ENCODE data around the gene CDHR3.

Gene CDHR3

DNA sequence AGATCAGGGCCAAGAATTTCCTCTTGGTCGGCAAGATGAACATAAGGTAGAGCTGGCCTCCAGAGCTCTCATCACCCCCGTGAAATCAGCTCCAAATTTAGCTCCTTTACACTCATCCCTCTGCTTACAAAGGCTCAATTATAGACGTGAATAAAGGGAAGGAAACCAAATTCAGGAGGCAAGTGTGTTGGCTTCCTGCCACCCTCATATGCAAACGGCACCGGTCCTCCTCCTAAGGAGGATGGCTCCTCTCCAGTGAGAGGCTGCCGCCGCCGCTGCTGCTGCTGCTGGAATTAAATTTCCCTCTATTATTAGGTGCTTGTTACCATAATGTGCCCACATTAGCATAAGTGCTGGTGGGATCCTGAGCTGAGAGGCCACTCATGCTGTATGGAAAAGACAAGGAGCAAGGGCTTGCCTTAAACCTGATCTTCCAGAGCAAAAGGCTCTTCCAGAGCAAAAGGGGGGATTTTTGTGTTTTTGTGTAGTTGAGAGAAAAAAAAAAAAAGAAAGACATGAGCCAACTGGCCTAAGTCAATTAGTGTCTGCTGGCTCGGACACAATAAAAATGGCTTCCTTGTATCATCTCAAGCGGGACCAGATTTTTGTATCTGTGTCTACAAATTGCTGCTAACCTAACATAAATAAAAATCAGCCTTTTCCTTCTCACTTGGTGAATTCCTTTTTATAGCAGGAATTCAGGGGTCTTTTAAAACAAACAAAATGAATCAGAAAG is 68.4 kb downstream of the CDHR3 start:
- DNase-seq: peak; percentile 63

GRCh38 chr7:106032295-106032694 is 69.2 kb downstream of the CDHR3 start:
- DNase-seq: no peak

DNA sequence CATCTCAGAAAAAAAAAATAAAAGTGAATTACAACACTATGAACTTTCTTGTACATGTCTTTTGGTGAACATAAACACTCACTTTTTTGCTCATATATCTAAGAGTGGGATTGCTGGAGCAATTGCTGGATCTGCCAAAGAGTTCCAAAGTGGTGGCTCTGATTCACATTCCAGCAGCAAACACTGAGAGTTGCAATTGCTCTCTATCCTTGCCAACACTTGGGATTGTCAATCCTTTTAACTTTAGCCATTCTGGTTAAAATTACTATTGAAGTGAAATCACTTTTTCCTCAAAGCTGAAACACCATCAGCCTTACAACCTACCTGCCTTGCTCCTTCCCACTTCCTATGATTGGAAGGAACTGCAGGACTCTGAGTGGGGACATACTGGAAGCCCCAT is 70.7 kb downstream of the CDHR3 start:
- no peak for DNase-seq

DNA sequence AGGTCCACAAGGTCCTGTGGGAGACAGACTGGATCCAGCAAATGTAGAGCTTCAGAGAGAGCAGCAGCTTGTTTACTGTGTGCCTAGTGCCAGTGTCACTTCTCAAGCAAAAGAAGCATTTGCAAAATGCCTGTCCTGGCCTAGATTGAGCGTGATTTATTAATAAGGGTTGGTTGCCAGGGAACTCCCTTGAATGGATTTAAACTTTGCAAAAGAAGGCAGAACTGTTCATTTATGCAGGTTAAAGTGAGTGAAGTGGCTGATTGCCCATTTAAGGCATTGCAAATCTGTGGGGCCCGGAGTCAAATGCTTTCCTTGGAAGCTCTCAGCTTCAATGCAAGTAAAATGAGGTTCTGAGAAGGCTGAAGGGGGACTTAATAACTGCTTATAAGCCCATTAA is 71.3 kb downstream of the CDHR3 start:
- no peak for DNase-seq

DNA sequence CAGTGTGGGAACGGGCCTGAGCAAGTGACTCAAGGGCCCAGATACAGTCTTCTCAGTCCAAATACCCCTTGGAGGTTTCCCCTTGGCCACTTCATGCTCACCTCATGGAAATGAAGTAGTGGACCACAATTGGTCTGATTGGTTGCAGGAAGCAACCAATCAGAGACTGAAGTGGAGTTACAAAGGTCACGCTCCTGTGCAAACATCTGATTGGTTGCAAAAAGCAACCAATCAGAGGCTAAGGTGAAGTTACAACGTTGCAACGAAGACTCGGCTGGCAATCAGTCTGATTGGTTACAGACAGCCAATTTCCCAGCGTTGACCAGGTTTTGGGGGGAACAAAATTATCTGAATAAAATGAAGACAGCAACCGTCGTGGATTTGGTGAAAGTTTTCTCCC is 72.5 kb downstream of the CDHR3 start:
- DNase-seq: no peak

GRCh38 chr7:106036004-106036403 is 72.9 kb downstream of the CDHR3 start:
- DNase-seq: no peak

DNA sequence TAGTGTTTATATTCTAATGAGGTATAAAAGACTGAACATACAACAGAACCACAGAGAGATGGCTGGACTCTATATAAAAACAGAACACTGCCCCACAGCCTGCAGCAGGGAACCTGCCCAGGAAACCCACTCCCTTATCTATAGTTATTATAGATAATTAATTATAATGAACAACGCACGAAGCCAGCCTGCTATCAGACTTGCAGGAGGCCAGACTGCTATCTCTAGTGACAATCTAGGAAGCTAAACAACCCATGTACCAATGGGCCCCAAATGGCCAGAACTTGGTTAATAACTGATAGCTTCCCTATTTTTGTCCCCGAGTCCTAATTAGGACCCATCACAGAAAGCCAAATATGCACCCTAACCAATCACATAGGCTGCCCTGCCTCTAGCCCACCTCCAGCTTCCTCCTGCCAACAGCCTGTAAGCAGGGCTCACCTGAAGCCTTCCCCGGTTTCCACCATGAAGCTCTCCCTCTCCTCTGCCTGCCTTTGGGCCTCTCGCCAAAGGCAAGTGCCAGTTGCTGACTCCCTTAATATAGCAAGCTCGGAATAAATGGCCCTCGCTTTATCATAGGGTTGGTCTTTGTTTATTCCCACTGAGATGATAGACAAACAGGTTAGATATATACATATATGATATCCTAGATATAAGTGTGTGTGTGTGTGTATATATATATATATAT is 74.6 kb downstream of the CDHR3 start:
- DNase-seq: no peak

GRCh38 chr7:106038289-106038688 is 75.2 kb downstream of the CDHR3 start:
- DNase-seq: no peak

- DNase-seq: no peak
Observed at GRCh38 chr7:106038916-106039315, 75.9 kb downstream of the CDHR3 start.

GRCh38 chr7:106039486-106040060 is 76.5 kb downstream of the CDHR3 start:
- no peak for DNase-seq

DNA sequence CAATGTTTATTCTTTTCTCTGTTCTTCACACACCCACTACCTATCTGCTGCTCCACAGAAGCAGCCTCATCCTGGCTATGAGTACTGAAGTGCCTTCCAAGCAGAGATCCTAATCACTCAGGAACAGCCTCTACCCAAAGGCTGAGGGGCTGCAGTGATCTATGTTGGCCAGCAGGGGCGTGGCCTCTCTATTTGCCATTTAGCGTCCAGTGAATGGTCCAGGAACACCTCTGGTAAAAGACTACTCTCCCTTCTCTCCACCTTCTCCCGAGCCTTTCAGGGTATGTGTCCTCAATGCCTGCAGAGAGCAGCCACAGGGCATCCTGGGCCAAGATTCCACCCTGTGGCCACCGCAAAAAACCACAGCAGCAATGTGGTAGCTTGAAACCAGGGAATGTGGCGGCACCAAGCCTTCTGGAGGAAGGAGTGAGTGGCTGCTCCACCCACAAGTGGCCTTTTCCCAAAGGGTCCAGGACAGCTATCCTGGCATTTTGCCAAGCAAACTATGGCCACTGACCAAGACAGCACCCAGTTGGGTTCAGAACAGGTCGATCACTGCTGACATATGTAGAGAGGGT is 78.2 kb downstream of the CDHR3 start:
- peak; percentile 21 for DNase-seq

- DNase-seq: no peak
Observed at GRCh38 chr7:106042196-106042611, 79.1 kb downstream of the CDHR3 start.

DNA sequence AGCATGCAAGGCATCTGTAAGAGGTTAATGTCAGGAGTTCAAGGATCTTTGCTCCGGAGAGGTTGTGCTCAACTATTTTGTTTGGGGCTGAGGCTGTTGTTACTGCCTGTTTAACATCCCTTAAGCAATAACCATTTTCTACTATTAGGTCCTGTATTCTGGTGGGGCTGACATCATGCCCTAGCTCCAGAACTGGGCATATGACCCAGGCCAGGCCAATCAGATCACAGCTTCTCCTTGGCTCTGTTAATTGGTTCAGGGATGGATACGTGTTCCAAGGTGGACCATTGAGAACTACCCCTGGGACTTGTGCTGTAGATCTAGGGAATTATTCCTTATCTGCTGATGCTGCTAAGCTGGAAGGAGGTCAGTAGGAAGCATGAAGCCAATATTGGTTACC is 82.1 kb downstream of the CDHR3 start:
- no peak for DNase-seq

DNA sequence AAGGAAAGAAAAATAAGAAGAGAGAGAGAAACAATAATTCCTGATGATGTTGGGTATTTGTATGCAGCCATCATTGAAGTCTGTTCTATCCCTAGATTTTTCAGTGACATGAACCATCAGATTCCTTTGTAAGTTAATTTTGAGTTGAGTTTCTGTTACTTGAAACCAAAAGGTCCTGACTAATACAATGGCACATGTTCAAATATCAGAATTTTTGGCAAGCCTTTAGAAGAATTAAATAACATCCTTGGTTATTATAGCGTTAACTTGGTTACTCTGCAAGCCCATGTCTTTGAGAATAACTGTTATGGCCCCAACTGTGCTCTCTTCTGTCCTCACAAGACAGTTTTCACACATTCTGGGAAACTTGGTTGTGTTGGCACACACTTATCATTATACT is 82.5 kb downstream of the CDHR3 start:
- no peak for DNase-seq

- DNase-seq: no peak
Observed at GRCh38 chr7:106047184-106047583, 84.1 kb downstream of the CDHR3 start.

DNA sequence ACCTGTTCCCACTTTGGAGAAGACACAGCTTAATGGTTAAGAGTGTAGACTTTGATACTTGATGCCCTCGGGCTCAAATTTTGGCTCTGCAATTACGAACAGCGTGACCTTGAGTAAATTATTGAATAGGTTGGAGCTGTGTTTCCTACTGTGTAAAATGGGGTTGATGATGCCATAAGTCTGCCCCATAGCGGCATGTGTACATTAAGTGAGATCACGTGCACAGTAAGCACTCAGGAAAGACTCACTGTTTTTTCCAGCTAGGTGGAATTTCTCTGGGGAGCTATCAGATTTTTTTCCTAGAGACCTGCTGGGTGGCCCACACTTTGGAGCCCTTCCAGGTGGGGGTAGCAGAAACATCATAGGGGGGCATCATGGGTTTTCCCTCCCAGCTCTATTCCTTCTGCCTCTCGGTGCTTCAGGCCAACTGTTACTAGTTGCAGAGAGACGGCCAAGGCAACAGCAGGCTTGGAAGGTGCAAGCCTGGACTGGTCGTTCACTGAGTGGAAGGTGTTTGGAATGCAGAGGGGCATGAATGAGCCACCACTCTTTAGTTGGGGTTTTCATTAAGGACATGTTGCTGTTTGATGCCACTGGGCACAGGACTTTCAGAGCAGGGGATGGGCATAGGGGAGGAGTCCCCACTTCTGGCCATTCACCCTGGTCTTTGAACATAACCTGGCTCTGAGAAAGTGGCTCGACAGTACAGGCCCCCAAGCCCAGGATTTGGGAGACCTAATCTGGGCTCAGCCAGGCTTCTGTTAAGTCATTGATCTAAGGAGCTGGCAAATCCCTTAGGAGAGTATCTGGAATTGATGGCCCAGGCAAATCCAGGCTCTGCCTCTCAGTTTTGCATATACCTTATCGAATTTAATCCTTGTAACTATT is 85.0 kb downstream of the CDHR3 start:
- no peak for DNase-seq

DNA sequence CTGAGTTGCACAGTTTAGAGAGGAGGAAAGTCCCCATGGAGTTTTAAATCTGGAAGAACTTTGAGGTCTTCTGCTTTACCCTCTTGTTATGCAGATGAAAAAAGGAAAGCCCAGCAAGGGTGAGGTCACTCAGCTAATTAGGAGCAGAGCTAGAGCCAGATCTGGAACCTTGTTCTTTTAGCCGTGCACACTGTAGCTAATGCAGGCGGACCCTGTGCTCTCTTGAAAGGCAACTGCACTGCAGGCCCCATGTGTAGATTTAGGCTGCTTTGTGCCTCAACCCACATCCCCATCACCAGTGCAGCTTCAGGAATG is 85.6 kb downstream of the CDHR3 start:
- DNase-seq: no peak

DNA sequence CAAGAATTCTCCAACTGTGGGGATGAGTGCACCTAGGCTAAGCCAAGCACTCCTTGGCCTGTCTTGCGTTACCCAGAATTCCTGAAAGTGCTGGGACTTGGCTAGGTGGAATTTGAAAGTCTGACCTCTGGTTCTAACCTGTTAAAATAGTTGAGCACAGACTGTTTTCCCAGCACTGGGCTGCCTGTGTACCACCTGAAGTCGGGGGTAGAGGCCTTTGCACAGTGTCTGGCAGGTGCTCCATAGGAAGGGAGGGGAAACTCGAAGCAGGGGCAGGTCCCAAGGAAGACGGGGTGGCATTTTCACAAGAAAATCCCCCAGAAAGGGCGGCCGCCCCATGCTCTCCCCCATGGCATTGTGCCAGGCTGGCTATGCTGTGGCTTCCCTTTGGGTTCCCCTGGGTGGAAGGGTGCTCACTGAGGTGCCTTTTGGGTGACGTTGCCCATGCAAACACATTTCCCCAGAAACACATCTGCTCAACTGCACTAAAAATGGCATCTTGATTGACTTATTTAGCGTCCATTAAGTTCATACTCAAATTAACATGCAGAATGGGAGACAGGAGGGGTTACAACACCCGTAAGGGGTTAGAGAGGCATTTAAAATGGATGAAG is 86.2 kb downstream of the CDHR3 start:
- no peak for DNase-seq

DNA sequence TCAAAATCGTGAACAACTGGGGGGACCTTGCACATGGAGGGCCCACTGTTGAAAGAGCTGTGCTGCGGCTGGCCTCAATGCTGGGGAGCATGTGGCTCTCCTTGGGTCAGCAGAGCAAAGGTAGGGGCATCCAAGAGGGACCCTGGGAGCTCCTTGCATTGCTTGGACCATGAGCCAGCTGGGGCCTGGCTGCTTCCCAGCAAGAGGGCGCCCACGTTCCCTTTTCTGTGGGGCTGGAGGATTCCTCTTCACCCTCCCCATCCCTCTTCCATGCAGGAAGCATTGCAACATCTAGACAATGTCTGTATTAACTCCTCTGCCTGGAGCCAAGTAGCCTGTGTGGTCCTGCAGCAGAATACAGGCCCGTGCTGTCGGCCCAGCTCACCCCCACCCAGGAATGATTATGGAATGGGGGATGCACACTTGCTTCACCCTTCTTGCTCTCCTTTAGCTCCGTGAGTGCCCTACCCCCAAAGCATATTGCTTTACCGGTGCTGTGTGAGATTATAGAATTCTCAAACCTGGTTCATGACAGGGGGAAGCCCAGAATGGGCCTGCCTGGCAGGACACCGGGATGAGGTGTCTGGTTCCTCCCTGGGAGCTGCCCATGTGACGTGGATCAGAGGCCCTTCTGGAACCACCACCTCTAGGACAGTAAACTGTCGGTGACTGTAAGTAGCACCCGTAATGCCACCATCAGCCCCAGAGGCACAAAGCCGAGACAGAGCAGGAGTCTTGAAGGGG is 87.1 kb downstream of the CDHR3 start:
- DNase-seq: no peak

DNA sequence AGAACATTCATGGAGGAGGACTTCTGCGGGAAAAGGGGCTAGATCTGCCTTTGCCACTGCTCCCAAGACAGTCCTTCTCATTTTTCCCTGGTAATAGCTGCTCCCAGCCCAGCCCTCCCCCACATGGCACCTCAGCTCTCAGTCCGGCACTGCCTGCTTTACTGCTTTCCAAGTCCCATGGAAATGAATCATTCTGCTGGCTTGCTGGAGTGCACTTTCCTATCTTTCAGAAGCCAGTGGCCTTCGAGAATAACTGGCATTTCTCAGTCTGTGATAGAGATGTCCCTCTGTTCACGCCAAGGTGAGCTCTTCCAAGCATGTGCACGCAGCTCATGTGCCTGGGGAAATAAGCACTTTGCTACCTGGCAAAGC is 87.7 kb downstream of the CDHR3 start:
- no peak for DNase-seq

DNA sequence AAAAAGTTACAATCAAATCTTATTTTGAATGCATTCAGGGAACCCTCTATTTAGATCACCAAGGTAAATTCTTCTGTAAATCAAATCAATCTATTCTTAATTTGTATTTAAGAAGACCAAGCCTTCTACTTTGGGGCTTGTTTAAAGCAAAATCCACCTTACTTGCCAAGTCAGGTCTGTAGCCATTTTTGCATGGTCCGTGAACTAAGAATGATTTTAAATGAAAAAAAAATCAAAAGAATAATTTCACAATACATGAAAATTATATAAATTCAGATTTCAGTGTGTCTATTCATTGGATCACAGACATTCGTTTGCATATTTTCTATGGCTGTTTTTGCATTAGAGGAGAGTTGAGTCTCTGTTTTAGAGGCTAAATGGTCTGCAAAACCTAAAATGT is 89.6 kb downstream of the CDHR3 start:
- no peak for DNase-seq

GRCh38 chr7:106053109-106053508 is 90.0 kb downstream of the CDHR3 start:
- no peak for DNase-seq

Measured in NCI-H2029 treated with DMSO at 0.1 percent for 48 hours (cell line).